DOHH2 (cell line): ENCODE data around the gene CDC42EP3.

Experiments used
- H3F3A ChIP-seq: fragments of 200-600 bp; sonication (generic), shearing (Covaris generic); 2 replicates; pipeline ENCODE4 v1.6.0; 2016; ENCODE audit warnings: antibody characterized with exemption, mild to moderate bottlenecking; ENCODE audit not compliant: control insufficient read depth, insufficient read depth
- H3K27ac ChIP-seq: fragments of 200-600 bp; sonication (generic); 2 replicates; pipeline ENCODE4 v1.5.1; 2014; ENCODE audit warnings: low read depth, mild to moderate bottlenecking, low read length, moderate library complexity
- H3K27me3 ChIP-seq: fragments of 200-600 bp; sonication (generic); 2 replicates; pipeline ENCODE4 v1.6.1; 2014; ENCODE audit warnings: mild to moderate bottlenecking, low read length, mixed read lengths; ENCODE audit not compliant: control insufficient read depth
- H3K36me3 ChIP-seq: fragments of 200-600 bp; sonication (generic); 2 replicates; pipeline ENCODE4 v1.6.1; 2014; ENCODE audit warnings: mild to moderate bottlenecking, low read length, moderate library complexity, mixed read lengths; ENCODE audit not compliant: control insufficient read depth
- H3K4me1 ChIP-seq: fragments of 200-600 bp; sonication (generic); 2 replicates; pipeline ENCODE4 v1.6.1; 2014; ENCODE audit warnings: mild to moderate bottlenecking, low read length, mixed read lengths; ENCODE audit not compliant: control insufficient read depth
- H3K4me2 ChIP-seq: fragments of 200-600 bp; sonication (generic); 2 replicates; pipeline ENCODE4 v1.6.0; 2014; ENCODE audit warnings: mild to moderate bottlenecking, low read length, moderate library complexity
- H3K4me3 ChIP-seq: fragments of 200-600 bp; sonication (generic); 2 replicates; pipeline ENCODE4 v1.5.1; 2014; ENCODE audit warnings: mild to moderate bottlenecking, low read length, mixed read lengths
- H3K79me2 ChIP-seq: fragments of 200-600 bp; sonication (generic); 2 replicates; pipeline ENCODE4 v1.6.1; 2014; ENCODE audit warnings: mild to moderate bottlenecking, low read length, mixed read lengths; ENCODE audit not compliant: control insufficient read depth
- H3K9me2 ChIP-seq: fragments of 200-600 bp; sonication (generic); replicated peaks from 2 replicates; pipeline ENCODE4 v1.6.1; 2014; ENCODE audit warnings: mild to moderate bottlenecking, low read length, mixed read lengths; ENCODE audit not compliant: control insufficient read depth
- H3K9me3 ChIP-seq: fragments of 200-600 bp; sonication (generic); 2 replicates; pipeline ENCODE4 v1.6.1; 2014; ENCODE audit warnings: antibody characterized with exemption, low read length, mixed read lengths; ENCODE audit not compliant: control insufficient read depth, insufficient read depth
- H4K20me1 ChIP-seq: fragments of 200-600 bp; sonication (generic); 2 replicates; pipeline ENCODE4 v1.6.0; 2014; ENCODE audit warnings: low read depth, mild to moderate bottlenecking, antibody characterized with exemption, low read length, moderate library complexity; ENCODE audit not compliant: control insufficient read depth, insufficient read depth
- CTCF ChIP-seq: fragments of 200-600 bp; sonication (generic); IDR thresholded peaks from one replicate; pipeline ENCODE4 v1.5.1; 2014; ENCODE audit warnings: antibody characterized with exemption, mild to moderate bottlenecking, low read depth, low read length; ENCODE audit not compliant: poor library complexity, severe bottlenecking
- EZH2phosphoT487 ChIP-seq: fragments of 200-600 bp; sonication (generic); IDR thresholded peaks from 2 replicates; pipeline ENCODE4 v1.6.1; 2017; ENCODE audit warnings: borderline replicate concordance, mild to moderate bottlenecking, antibody characterized with exemption, low read length, moderate library complexity, mixed read lengths

Gene CDC42EP3

GRCh38 chr2:37616677-37617005 is 54.8 kb downstream of the CDC42EP3 start:
- H3K4me2 ChIP-seq = no peak overlapping the region
- H3K36me3 ChIP-seq = no peaks in the 10 kb centered on the region

GRCh38 chr2:37615804-37616676 is 55.4 kb downstream of the CDC42EP3 start:
- Histone ChIP-seq H3K4me2 (no peak overlapping the region), H3F3A (no peaks in the 10 kb centered on the region), H3K27me3 (peaks cover 4% of the 10 kb centered on the region; the same call in 1 of the 2 replicates), H3K4me3 (no peak overlapping the region), H3K9me2 (no peaks in the 10 kb centered on the region), H3K9me3 (no peaks in the 10 kb centered on the region), H3K36me3 (no peaks in the 10 kb centered on the region), H3K4me1 (no peaks in the 10 kb centered on the region), H3K79me2 (no peaks in the 10 kb centered on the region), H3K27ac (no peak overlapping the region), H4K20me1 (no peaks in the 10 kb centered on the region)
- TF ChIP-seq CTCF = no peak
- no peak for TF ChIP-seq EZH2phosphoT487

More at GRCh38 chr2:37616677-37617005, 54.8 kb downstream of the CDC42EP3 start:
- Histone ChIP-seq H3K27me3 (no peaks in the 10 kb centered on the region; the same call in 1 of the 2 replicates), H3K4me3 (no peak overlapping the region), H3K9me2 (no peaks in the 10 kb centered on the region), H3K4me1 (no peaks in the 10 kb centered on the region), H3K27ac (no peak overlapping the region), H3K9me3 (no peaks in the 10 kb centered on the region), H3K79me2 (no peaks in the 10 kb centered on the region), H4K20me1 (no peaks in the 10 kb centered on the region), H3F3A (no peaks in the 10 kb centered on the region)
- TF ChIP-seq EZH2phosphoT487 (no peak), CTCF (no peak)

- Histone ChIP-seq H3F3A (no peaks in the 10 kb centered on the region), H3K9me2 (no peaks in the 10 kb centered on the region), H3K4me3 (no peak overlapping the region), H4K20me1 (no peaks in the 10 kb centered on the region), H3K27ac (no peak overlapping the region), H3K79me2 (no peaks in the 10 kb centered on the region), H3K4me2 (no peak overlapping the region), H3K9me3 (no peaks in the 10 kb centered on the region), H3K4me1 (no peaks in the 10 kb centered on the region), H3K27me3 (peaks cover 4% of the 10 kb centered on the region; the same call in 1 of the 2 replicates), H3K36me3 (no peaks in the 10 kb centered on the region)
- TF ChIP-seq EZH2phosphoT487 (no peak), CTCF (no peak)
Observed at GRCh38 chr2:37614061-37614738, 57.2 kb downstream of the CDC42EP3 start.
